NT2/D1 (cell line): ENCODE results near the gene GRAMD2B.

Source experiments
- SUZ12 ChIP-seq: IDR thresholded peaks from 2 replicates; pipeline ENCODE4 v1.6.1; 2011; ENCODE audit not compliant: insufficient read length, insufficient read depth; ENCODE audit errors: extremely low read depth
- ZNF274 ChIP-seq: IDR thresholded peaks from 2 replicates; pipeline ENCODE4 v1.6.1; 2011; ENCODE audit warnings: mild to moderate bottlenecking, low read depth, low read length

DNA sequence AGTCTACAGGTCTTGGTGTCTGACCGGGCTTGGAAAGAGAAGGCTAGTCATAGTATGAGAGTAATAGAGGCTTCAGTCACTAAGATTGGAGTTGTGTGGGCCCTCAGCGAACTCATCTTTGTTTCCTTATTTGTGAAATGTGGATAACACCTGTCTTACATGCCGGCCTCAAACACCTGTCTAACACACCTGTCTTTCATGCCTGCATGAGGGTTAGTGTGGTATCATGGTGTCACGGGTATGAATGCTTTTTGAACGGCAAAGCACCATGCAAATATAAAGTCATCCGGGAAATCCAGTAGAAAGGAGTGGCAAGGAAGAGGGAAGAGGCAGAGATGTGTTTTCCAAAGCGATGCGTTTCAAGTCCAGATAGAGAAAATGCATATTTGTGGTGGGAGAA, 25.5 kb downstream of the GRAMD2B start:
- TF ChIP-seq SUZ12 (no peak), ZNF274 (no peak)
